Measurements from ENCODE around the gene SCN4B. TPM values are rescaled to one million over a fixed set of nuclear protein-coding genes. Genes with fewer than 3 reads are reported as not detected.

Gene SCN4B
- total RNA-seq, 2 experiments from 2014 or later: 0.26 to 0.27 TPM

- ChIA-PET POLR2A (interaction anchor here (0.7 kb wide), 1 partner anchor 20 kb away, joined by 3 read pairs; no protein-coding TSS in a partner anchor), CTCF (interaction anchor here (0.5 to 6.6 kb wide), 56 partner anchors 8 to 776 kb away, joined by 3 to 120 read pairs (median 4); partner anchors contain the start of genes ATP5MG, CD3E, MPZL2 and SCN4B)
- no peak overlapping the region for H3K27ac Mint-ChIP-seq
- ATAC-seq (peak; percentile 95), DNase-seq (peak; percentile 91)
- no peak overlapping the region for H3K4me3 Mint-ChIP-seq
- no peaks in the 10 kb centered on the region for H3K9me3 Mint-ChIP-seq (ENCODE audit: low read depth)
- H3K4me1 Mint-ChIP-seq: no peaks in the 10 kb centered on the region
- peaks cover 6% of the 10 kb centered on the region for H3K27me3 Mint-ChIP-seq
- intact Hi-C loops (cut with DNase I, micrococcal nuclease): loop anchor here (1.0 kb wide), 2 partner anchors 26 to 364 kb away; no protein-coding TSS in a partner anchor
- H3K36me3 Mint-ChIP-seq (ENCODE audit: low read depth): no peaks in the 10 kb centered on the region
Measured at GRCh38 chr11:118171269-118172062, 18.8 kb upstream of the SCN4B start.

GRCh38 chr11:118170882-118171268, 18.3 kb upstream of the SCN4B start:
- ChIA-PET POLR2A (no interaction called here), CTCF (interaction anchor here (0.8 to 6.6 kb wide), 34 partner anchors 8 to 400 kb away, joined by 3 to 120 read pairs (median 6); partner anchors contain the start of genes ATP5MG, CD3E, MPZL2 and SCN4B)
- DNase-seq (no peak), ATAC-seq (no peak)
- no peak overlapping the region for H3K4me3 Mint-ChIP-seq
- intact Hi-C loops (cut with DNase I, micrococcal nuclease): loop anchor here (1.0 kb wide), 2 partner anchors 26 to 364 kb away; no protein-coding TSS in a partner anchor
- H3K36me3 Mint-ChIP-seq (ENCODE audit: low read depth): no peaks in the 10 kb centered on the region
- no peak overlapping the region for H3K27ac Mint-ChIP-seq
- H3K4me1 Mint-ChIP-seq: no peaks in the 10 kb centered on the region
- peaks cover 2% of the 10 kb centered on the region for H3K27me3 Mint-ChIP-seq
- no peaks in the 10 kb centered on the region for H3K9me3 Mint-ChIP-seq (ENCODE audit: low read depth)

GRCh38 chr11:118170231-118170630, 17.6 kb upstream of the SCN4B start:
- intact Hi-C loops (cut with DNase I, micrococcal nuclease): no loop called here
- H3K27ac Mint-ChIP-seq: no peak overlapping the region
- CTCF ChIA-PET: interaction anchor here (0.5 to 6.6 kb wide), 12 partner anchors 10 to 363 kb away, joined by 3 to 120 read pairs (median 9); no protein-coding TSS in a partner anchor
- H3K36me3 Mint-ChIP-seq (ENCODE audit: low read depth): no peaks in the 10 kb centered on the region
- H3K27me3 Mint-ChIP-seq: peaks cover 2% of the 10 kb centered on the region
- H3K9me3 Mint-ChIP-seq (ENCODE audit: low read depth): no peaks in the 10 kb centered on the region
- no peak overlapping the region for H3K4me3 Mint-ChIP-seq
- ATAC-seq: no peak
- POLR2A ChIA-PET: no interaction called here
- H3K4me1 Mint-ChIP-seq: no peaks in the 10 kb centered on the region
- no peak for DNase-seq

- intact Hi-C loops (cut with DNase I, micrococcal nuclease): no loop called here
- H3K36me3 Mint-ChIP-seq (ENCODE audit: low read depth): no peaks in the 10 kb centered on the region
- ATAC-seq: no peak
- H3K4me1 Mint-ChIP-seq: no peaks in the 10 kb centered on the region
- POLR2A ChIA-PET: no interaction called here
- H3K9me3 Mint-ChIP-seq (ENCODE audit: low read depth): no peaks in the 10 kb centered on the region
- no peak for DNase-seq
- H3K27ac Mint-ChIP-seq: no peak overlapping the region
- H3K4me3 Mint-ChIP-seq: no peak overlapping the region
- peaks cover 2% of the 10 kb centered on the region for H3K27me3 Mint-ChIP-seq
- CTCF ChIA-PET: interaction anchor here (0.6 to 6.6 kb wide), 11 partner anchors 11 to 362 kb away, joined by 3 to 120 read pairs (median 7); no protein-coding TSS in a partner anchor
Measured at GRCh38 chr11:118169300-118170140, 16.9 kb upstream of the SCN4B start.

- ATAC-seq: no peak
- no peak for DNase-seq
- H3K9me3 Mint-ChIP-seq (ENCODE audit: low read depth): no peaks in the 10 kb centered on the region
- H3K4me1 Mint-ChIP-seq: no peaks in the 10 kb centered on the region
- intact Hi-C loops (cut with DNase I, micrococcal nuclease): no loop called here
- H3K36me3 Mint-ChIP-seq (ENCODE audit: low read depth): no peaks in the 10 kb centered on the region
- no peak overlapping the region for H3K4me3 Mint-ChIP-seq
- H3K27me3 Mint-ChIP-seq: peaks cover 2% of the 10 kb centered on the region
- no peak overlapping the region for H3K27ac Mint-ChIP-seq
- ChIA-PET CTCF (interaction anchor here (1.4 to 6.6 kb wide), 2 partner anchors 22 to 361 kb away, joined by 4 to 120 read pairs; no protein-coding TSS in a partner anchor), POLR2A (no interaction called here)
Measured at GRCh38 chr11:118168751-118169150, 16.1 kb upstream of the SCN4B start.

GRCh38 chr11:118168316-118168715, 15.7 kb upstream of the SCN4B start:
- H3K4me3 Mint-ChIP-seq: no peak overlapping the region
- H3K4me1 Mint-ChIP-seq: no peaks in the 10 kb centered on the region
- POLR2A ChIA-PET: no interaction called here
- no peak overlapping the region for H3K27ac Mint-ChIP-seq
- peaks cover 2% of the 10 kb centered on the region for H3K27me3 Mint-ChIP-seq
- ATAC-seq: no peak
- H3K36me3 Mint-ChIP-seq (ENCODE audit: low read depth): no peaks in the 10 kb centered on the region
- intact Hi-C loops (cut with DNase I, micrococcal nuclease): no loop called here
- DNase-seq: no peak
- H3K9me3 Mint-ChIP-seq (ENCODE audit: low read depth): no peaks in the 10 kb centered on the region
- CTCF ChIA-PET: no interaction called here

GRCh38 chr11:118167906-118168305, 15.3 kb upstream of the SCN4B start:
- peaks cover 2% of the 10 kb centered on the region for H3K27me3 Mint-ChIP-seq
- DNase-seq: no peak
- no peak overlapping the region for H3K4me3 Mint-ChIP-seq
- H3K36me3 Mint-ChIP-seq (ENCODE audit: low read depth): no peaks in the 10 kb centered on the region
- CTCF ChIA-PET: interaction anchor here (0.9 kb wide), 1 partner anchor 19 kb away, joined by 6 read pairs; no protein-coding TSS in a partner anchor
- intact Hi-C loops (cut with DNase I, micrococcal nuclease): no loop called here
- POLR2A ChIA-PET: no interaction called here
- ATAC-seq: no peak
- H3K9me3 Mint-ChIP-seq (ENCODE audit: low read depth): no peaks in the 10 kb centered on the region
- no peak overlapping the region for H3K27ac Mint-ChIP-seq
- H3K4me1 Mint-ChIP-seq: no peaks in the 10 kb centered on the region

GRCh38 chr11:118167253-118167652, 14.6 kb upstream of the SCN4B start:
- ATAC-seq (no peak), DNase-seq (no peak)
- Mint-ChIP-seq H3K27me3 (peaks cover 2% of the 10 kb centered on the region), H3K4me3 (no peak overlapping the region), H3K9me3 (ENCODE audit: low read depth) (no peaks in the 10 kb centered on the region), H3K27ac (no peak overlapping the region), H3K36me3 (ENCODE audit: low read depth) (no peaks in the 10 kb centered on the region), H3K4me1 (no peaks in the 10 kb centered on the region)
- ChIA-PET POLR2A (no interaction called here), CTCF (interaction anchor here (0.5 to 0.9 kb wide), 5 partner anchors 18 to 350 kb away, joined by 3 to 6 read pairs (median 4); no protein-coding TSS in a partner anchor)
- intact Hi-C loops (cut with DNase I, micrococcal nuclease): no loop called here

GRCh38 chr11:118166641-118167040, 14.0 kb upstream of the SCN4B start:
- no peak for ATAC-seq
- DNase-seq: no peak
- Mint-ChIP-seq H3K36me3 (ENCODE audit: low read depth) (no peaks in the 10 kb centered on the region), H3K27ac (no peak overlapping the region), H3K27me3 (peaks cover 2% of the 10 kb centered on the region), H3K9me3 (ENCODE audit: low read depth) (no peaks in the 10 kb centered on the region), H3K4me3 (no peak overlapping the region), H3K4me1 (no peaks in the 10 kb centered on the region)
- intact Hi-C loops (cut with DNase I, micrococcal nuclease): no loop called here
- ChIA-PET CTCF (interaction anchor here (0.5 to 0.9 kb wide), 3 partner anchors 22 to 349 kb away, joined by 3 to 5 read pairs (median 3); no protein-coding TSS in a partner anchor), POLR2A (no interaction called here)

GRCh38 chr11:118164885-118165284, 12.3 kb upstream of the SCN4B start:
- no peak overlapping the region for H3K4me3 Mint-ChIP-seq
- intact Hi-C loops (cut with DNase I, micrococcal nuclease): no loop called here
- ChIA-PET POLR2A (no interaction called here), CTCF (interaction anchor here (1.3 kb wide), 1 partner anchor 14 kb away, joined by 3 read pairs; no protein-coding TSS in a partner anchor)
- H3K27me3 Mint-ChIP-seq: no peaks in the 10 kb centered on the region
- ATAC-seq (no peak), DNase-seq (no peak)
- no peaks in the 10 kb centered on the region for H3K9me3 Mint-ChIP-seq (ENCODE audit: low read depth)
- no peak overlapping the region for H3K27ac Mint-ChIP-seq
- H3K36me3 Mint-ChIP-seq (ENCODE audit: low read depth): no peaks in the 10 kb centered on the region
- H3K4me1 Mint-ChIP-seq: no peaks in the 10 kb centered on the region

GRCh38 chr11:118163494-118163893, 10.9 kb upstream of the SCN4B start:
- Mint-ChIP-seq H3K4me1 (no peaks in the 10 kb centered on the region), H3K9me3 (ENCODE audit: low read depth) (no peaks in the 10 kb centered on the region), H3K27me3 (peaks cover 7% of the 10 kb centered on the region), H3K4me3 (no peak overlapping the region), H3K27ac (no peak overlapping the region), H3K36me3 (ENCODE audit: low read depth) (no peaks in the 10 kb centered on the region)
- CTCF ChIA-PET: interaction anchor here (0.7 to 1.3 kb wide), 3 partner anchors 8 to 546 kb away, joined by 3 to 5 read pairs (median 3); no protein-coding TSS in a partner anchor
- DNase-seq: no peak
- POLR2A ChIA-PET: interaction anchor here (0.6 kb wide), 1 partner anchor 174 kb away, joined by 8 read pairs; no protein-coding TSS in a partner anchor
- intact Hi-C loops (cut with DNase I, micrococcal nuclease): no loop called here
- ATAC-seq: no peak
